Measurements from ENCODE around the gene FNBP1L.
"Not testable (repeated sequence)": the region's sequence is repeated elsewhere in the genome, so short reads cannot be mapped to it uniquely, and the experiment has no call there.

Gene FNBP1L

GRCh38 chr1:93471911-93472310 lies 24.0 kb downstream of the FNBP1L start:
- Histone ChIP-seq H3K4me3 (ENCODE audit: low read depth, low read length, poor library complexity, severe bottlenecking) (no peak overlapping the region), H3K9me3 (ENCODE audit: low read length) (no peaks in the 10 kb centered on the region), H3K36me3 (ENCODE audit: insufficient read depth, low read length) (no peaks in the 10 kb centered on the region), H3K27ac (ENCODE audit: low read depth, low read length, poor library complexity, severe bottlenecking) (no peak overlapping the region), H3K9ac (ENCODE audit: low read length) (no peak overlapping the region), H3F3A (ENCODE audit: insufficient read depth, low read length) (no peaks in the 10 kb centered on the region), H3K9me2 (ENCODE audit: low read depth, low read length) (no peaks in the 10 kb centered on the region), H3K79me2 (ENCODE audit: insufficient read depth, low read length) (no peaks in the 10 kb centered on the region), H3K4me1 (ENCODE audit: insufficient read depth, low read length, severe bottlenecking) (no peaks in the 10 kb centered on the region), H4K20me1 (ENCODE audit: insufficient read depth, low read length) (no peaks in the 10 kb centered on the region), H3K27me3 (ENCODE audit: insufficient read depth, low read length) (no peaks in the 10 kb centered on the region), H2AFZ (ENCODE audit: low read length) (no peak overlapping the region), H3K4me2 (ENCODE audit: low read length) (no peak overlapping the region)
- TF ChIP-seq, protein P1, sequence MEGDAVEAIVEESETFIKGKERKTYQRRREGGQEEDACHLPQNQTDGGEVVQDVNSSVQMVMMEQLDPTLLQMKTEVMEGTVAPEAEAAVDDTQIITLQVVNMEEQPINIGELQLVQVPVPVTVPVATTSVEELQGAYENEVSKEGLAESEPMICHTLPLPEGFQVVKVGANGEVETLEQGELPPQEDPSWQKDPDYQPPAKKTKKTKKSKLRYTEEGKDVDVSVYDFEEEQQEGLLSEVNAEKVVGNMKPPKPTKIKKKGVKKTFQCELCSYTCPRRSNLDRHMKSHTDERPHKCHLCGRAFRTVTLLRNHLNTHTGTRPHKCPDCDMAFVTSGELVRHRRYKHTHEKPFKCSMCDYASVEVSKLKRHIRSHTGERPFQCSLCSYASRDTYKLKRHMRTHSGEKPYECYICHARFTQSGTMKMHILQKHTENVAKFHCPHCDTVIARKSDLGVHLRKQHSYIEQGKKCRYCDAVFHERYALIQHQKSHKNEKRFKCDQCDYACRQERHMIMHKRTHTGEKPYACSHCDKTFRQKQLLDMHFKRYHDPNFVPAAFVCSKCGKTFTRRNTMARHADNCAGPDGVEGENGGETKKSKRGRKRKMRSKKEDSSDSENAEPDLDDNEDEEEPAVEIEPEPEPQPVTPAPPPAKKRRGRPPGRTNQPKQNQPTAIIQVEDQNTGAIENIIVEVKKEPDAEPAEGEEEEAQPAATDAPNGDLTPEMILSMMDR (IDR thresholded peaks at IDR 0.05; ENCODE audit: low read length): no peak
- TF ChIP-seq EZH2 (IDR thresholded peaks at IDR 0.05; ENCODE audit: borderline replicate concordance, low read length): no peak

- H2AFZ ChIP-seq (ENCODE audit: low read length): no peak overlapping the region
- H3F3A ChIP-seq (ENCODE audit: insufficient read depth, low read length): no peaks in the 10 kb centered on the region
- no peak overlapping the region for H3K4me2 ChIP-seq (ENCODE audit: low read length)
- no peak overlapping the region for H3K27ac ChIP-seq (ENCODE audit: low read depth, low read length, poor library complexity, severe bottlenecking)
- H3K9ac ChIP-seq (ENCODE audit: low read length): no peak overlapping the region
- H3K4me3 ChIP-seq (ENCODE audit: low read depth, low read length, poor library complexity, severe bottlenecking): no peak overlapping the region
- no peaks in the 10 kb centered on the region for H4K20me1 ChIP-seq (ENCODE audit: insufficient read depth, low read length)
- TF ChIP-seq, protein P1 (IDR thresholded peaks at IDR 0.05; ENCODE audit: low read length): no peak
- TF ChIP-seq EZH2 (IDR thresholded peaks at IDR 0.05; ENCODE audit: borderline replicate concordance, low read length): no peak
- peaks cover 2% of the 10 kb centered on the region; the same call in 1 of the 2 replicates for H3K9me3 ChIP-seq (ENCODE audit: low read length)
- H3K9me2 ChIP-seq (ENCODE audit: low read depth, low read length): no peaks in the 10 kb centered on the region
- H3K79me2 ChIP-seq (ENCODE audit: insufficient read depth, low read length): no peaks in the 10 kb centered on the region
- no peaks in the 10 kb centered on the region for H3K27me3 ChIP-seq (ENCODE audit: insufficient read depth, low read length)
- H3K4me1 ChIP-seq (ENCODE audit: insufficient read depth, low read length, severe bottlenecking): no peaks in the 10 kb centered on the region
- no peaks in the 10 kb centered on the region for H3K36me3 ChIP-seq (ENCODE audit: insufficient read depth, low read length)
Observed at GRCh38 chr1:93474321-93474720, 26.4 kb downstream of the FNBP1L start.

- H3K79me2 ChIP-seq (ENCODE audit: insufficient read depth, low read length): no peaks in the 10 kb centered on the region
- TF ChIP-seq EZH2 (IDR thresholded peaks at IDR 0.05; ENCODE audit: borderline replicate concordance, low read length): no peak
- TF ChIP-seq, protein P1 (IDR thresholded peaks at IDR 0.05; ENCODE audit: low read length): no peak
- H3K4me1 ChIP-seq (ENCODE audit: insufficient read depth, low read length, severe bottlenecking): no peaks in the 10 kb centered on the region
- H3K36me3 ChIP-seq (ENCODE audit: insufficient read depth, low read length): no peaks in the 10 kb centered on the region
- no peaks in the 10 kb centered on the region for H3F3A ChIP-seq (ENCODE audit: insufficient read depth, low read length)
- H3K9me2 ChIP-seq (ENCODE audit: low read depth, low read length): no peaks in the 10 kb centered on the region
- peaks cover 2% of the 10 kb centered on the region; the same call in 1 of the 2 replicates for H3K9me3 ChIP-seq (ENCODE audit: low read length)
- no peaks in the 10 kb centered on the region for H3K27me3 ChIP-seq (ENCODE audit: insufficient read depth, low read length)
- H3K4me3 ChIP-seq (ENCODE audit: low read depth, low read length, poor library complexity, severe bottlenecking): no peak overlapping the region
- no peak overlapping the region for H3K9ac ChIP-seq (ENCODE audit: low read length)
- H3K4me2 ChIP-seq (ENCODE audit: low read length): no peak overlapping the region
- no peaks in the 10 kb centered on the region for H4K20me1 ChIP-seq (ENCODE audit: insufficient read depth, low read length)
- no peak overlapping the region for H3K27ac ChIP-seq (ENCODE audit: low read depth, low read length, poor library complexity, severe bottlenecking)
- H2AFZ ChIP-seq (ENCODE audit: low read length): no peak overlapping the region
Observed at GRCh38 chr1:93475681-93476080, 27.8 kb downstream of the FNBP1L start.

GRCh38 chr1:93479133-93479745 lies 31.3 kb downstream of the FNBP1L start:
- not testable (repeated sequence) for H3K9ac ChIP-seq (ENCODE audit: low read length); H4K20me1 ChIP-seq (ENCODE audit: insufficient read depth, low read length); H2AFZ ChIP-seq (ENCODE audit: low read length); H3K4me3 ChIP-seq (ENCODE audit: low read depth, low read length, poor library complexity, severe bottlenecking); H3F3A ChIP-seq (ENCODE audit: insufficient read depth, low read length); H3K9me3 ChIP-seq (ENCODE audit: low read length); H3K4me2 ChIP-seq (ENCODE audit: low read length); H3K79me2 ChIP-seq (ENCODE audit: insufficient read depth, low read length); H3K9me2 ChIP-seq (ENCODE audit: low read depth, low read length); H3K27me3 ChIP-seq (ENCODE audit: insufficient read depth, low read length); H3K36me3 ChIP-seq (ENCODE audit: insufficient read depth, low read length); H3K27ac ChIP-seq (ENCODE audit: low read depth, low read length, poor library complexity, severe bottlenecking); H3K4me1 ChIP-seq (ENCODE audit: insufficient read depth, low read length, severe bottlenecking)

GRCh38 chr1:93481899-93482298 lies 34.0 kb downstream of the FNBP1L start:
- not testable (repeated sequence) for H4K20me1 ChIP-seq (ENCODE audit: insufficient read depth, low read length); H3K4me2 ChIP-seq (ENCODE audit: low read length); H3K4me1 ChIP-seq (ENCODE audit: insufficient read depth, low read length, severe bottlenecking); H3K9me2 ChIP-seq (ENCODE audit: low read depth, low read length); H3K9ac ChIP-seq (ENCODE audit: low read length); H3K27ac ChIP-seq (ENCODE audit: low read depth, low read length, poor library complexity, severe bottlenecking); H3K36me3 ChIP-seq (ENCODE audit: insufficient read depth, low read length); H3F3A ChIP-seq (ENCODE audit: insufficient read depth, low read length); H3K79me2 ChIP-seq (ENCODE audit: insufficient read depth, low read length); H3K27me3 ChIP-seq (ENCODE audit: insufficient read depth, low read length); H3K4me3 ChIP-seq (ENCODE audit: low read depth, low read length, poor library complexity, severe bottlenecking); H3K9me3 ChIP-seq (ENCODE audit: low read length); H2AFZ ChIP-seq (ENCODE audit: low read length)
